ENCODE measurements around the gene PLA2G4B. TPM values are rescaled to one million over a fixed set of nuclear protein-coding genes. Genes with fewer than 3 reads are reported as not detected.

PLA2G4B gene
- total RNA-seq, 4 donors from 2014 or later, result 62.0 to 90.3 (median 86.5) TPM

DNA sequence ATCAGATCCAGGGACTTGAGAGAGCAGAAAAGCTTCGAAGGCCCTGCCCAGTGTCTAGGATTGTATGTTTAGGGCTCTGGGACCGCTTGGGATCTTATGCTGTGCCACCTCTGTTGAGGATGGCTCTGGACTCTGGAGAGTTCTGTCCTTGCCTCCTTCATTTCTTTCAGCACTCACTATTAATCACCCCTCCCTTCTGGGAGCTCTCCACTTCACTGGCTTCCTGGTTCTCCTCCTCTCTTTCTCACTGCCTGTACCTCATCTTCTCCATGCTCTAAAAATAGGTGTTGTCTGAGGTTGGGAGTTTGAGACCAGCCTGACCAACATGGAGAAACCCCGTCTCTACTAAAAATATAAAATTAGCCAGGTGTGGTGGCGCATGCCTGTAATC is 47.1 kb upstream of the PLA2G4B start:
- no peak for DNase-seq (ENCODE audit: low spot score in 2 of 2)
- intact Hi-C loops (cut with DNase I; ENCODE audit: low total_unique reads), result no loop called here
- WGBS, 2 donors, result 82 to 96% methylated on average over 4 of the region's 4 CpGs
- TF ChIP-seq, protein P1, sequence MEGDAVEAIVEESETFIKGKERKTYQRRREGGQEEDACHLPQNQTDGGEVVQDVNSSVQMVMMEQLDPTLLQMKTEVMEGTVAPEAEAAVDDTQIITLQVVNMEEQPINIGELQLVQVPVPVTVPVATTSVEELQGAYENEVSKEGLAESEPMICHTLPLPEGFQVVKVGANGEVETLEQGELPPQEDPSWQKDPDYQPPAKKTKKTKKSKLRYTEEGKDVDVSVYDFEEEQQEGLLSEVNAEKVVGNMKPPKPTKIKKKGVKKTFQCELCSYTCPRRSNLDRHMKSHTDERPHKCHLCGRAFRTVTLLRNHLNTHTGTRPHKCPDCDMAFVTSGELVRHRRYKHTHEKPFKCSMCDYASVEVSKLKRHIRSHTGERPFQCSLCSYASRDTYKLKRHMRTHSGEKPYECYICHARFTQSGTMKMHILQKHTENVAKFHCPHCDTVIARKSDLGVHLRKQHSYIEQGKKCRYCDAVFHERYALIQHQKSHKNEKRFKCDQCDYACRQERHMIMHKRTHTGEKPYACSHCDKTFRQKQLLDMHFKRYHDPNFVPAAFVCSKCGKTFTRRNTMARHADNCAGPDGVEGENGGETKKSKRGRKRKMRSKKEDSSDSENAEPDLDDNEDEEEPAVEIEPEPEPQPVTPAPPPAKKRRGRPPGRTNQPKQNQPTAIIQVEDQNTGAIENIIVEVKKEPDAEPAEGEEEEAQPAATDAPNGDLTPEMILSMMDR (IDR thresholded peaks at IDR 0.05), result no peak
- no peak for TF ChIP-seq POLR2A (IDR thresholded peaks at IDR 0.05)
- H3K4me3 ChIP-seq (ENCODE audit: low read depth, poor library complexity, severe bottlenecking), result no peak overlapping the region

DNA sequence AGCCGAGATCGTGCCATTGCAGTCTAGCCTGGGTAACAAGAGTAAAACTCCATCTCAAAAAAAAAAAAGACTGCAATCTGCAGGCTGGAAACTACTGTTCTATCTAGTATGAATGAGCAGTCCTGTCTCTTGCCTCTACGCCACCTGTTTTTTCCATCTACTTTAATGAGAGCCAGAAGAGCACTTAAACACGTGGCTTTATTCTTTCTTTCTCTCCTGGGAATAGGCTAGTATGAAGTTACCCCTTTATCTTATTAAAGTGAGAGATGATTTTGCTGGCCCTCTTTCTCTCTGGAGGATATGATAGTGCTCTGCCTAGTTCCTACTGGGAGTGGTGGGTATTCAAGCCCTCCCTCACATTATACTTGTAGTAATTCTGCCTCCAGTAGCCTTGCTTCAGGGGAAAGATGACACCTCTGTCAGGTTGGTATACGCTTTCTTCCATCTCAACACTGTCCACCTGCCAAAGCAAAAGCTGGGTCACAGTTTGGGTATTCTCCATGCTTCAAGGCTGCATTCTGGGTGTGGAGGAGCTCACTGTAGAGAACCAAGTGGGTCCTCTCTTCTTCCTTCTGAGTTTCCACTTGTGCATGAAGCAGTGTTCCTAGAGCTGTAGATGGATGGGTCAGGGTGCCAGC is 46.5 kb upstream of the PLA2G4B start:
- no peak overlapping the region for H3K4me3 ChIP-seq (ENCODE audit: low read depth, poor library complexity, severe bottlenecking)
- TF ChIP-seq POLR2A (IDR thresholded peaks at IDR 0.05), result no peak
- TF ChIP-seq, protein P1 (IDR thresholded peaks at IDR 0.05), result no peak
- intact Hi-C loops (cut with DNase I; ENCODE audit: low total_unique reads), result no loop called here
- no peak for DNase-seq (ENCODE audit: low spot score in 2 of 2)
- WGBS, 2 donors, result 70 to 71% methylated on average over 5 of the region's 5 CpGs

GRCh38 chr15:41794081-41794480 is 44.6 kb upstream of the PLA2G4B start:
- 39 to 49% methylated on average over 4 of the region's 4 CpGs for WGBS, 2 donors
- no peak for DNase-seq (ENCODE audit: low spot score in 2 of 2)
- TF ChIP-seq, protein P1 (IDR thresholded peaks at IDR 0.05), result no peak
- TF ChIP-seq POLR2A (IDR thresholded peaks at IDR 0.05), result no peak
- H3K4me3 ChIP-seq (ENCODE audit: low read depth, poor library complexity, severe bottlenecking), result no peak overlapping the region
- intact Hi-C loops (cut with DNase I; ENCODE audit: low total_unique reads), result no loop called here

- 22 to 27% methylated on average over 10 of the region's 10 CpGs for WGBS, 2 donors
- intact Hi-C loops (cut with DNase I; ENCODE audit: low total_unique reads), result no loop called here
- no peak for TF ChIP-seq POLR2A (IDR thresholded peaks at IDR 0.05)
- TF ChIP-seq, protein P1 (IDR thresholded peaks at IDR 0.05), result no peak
- peak in 1 of 2 donors; percentile 68 for DNase-seq (ENCODE audit: low spot score in 2 of 2)
- no peak overlapping the region for H3K4me3 ChIP-seq (ENCODE audit: low read depth, poor library complexity, severe bottlenecking)
Observed at GRCh38 chr15:41795996-41796856, 42.4 kb upstream of the PLA2G4B start.

DNA sequence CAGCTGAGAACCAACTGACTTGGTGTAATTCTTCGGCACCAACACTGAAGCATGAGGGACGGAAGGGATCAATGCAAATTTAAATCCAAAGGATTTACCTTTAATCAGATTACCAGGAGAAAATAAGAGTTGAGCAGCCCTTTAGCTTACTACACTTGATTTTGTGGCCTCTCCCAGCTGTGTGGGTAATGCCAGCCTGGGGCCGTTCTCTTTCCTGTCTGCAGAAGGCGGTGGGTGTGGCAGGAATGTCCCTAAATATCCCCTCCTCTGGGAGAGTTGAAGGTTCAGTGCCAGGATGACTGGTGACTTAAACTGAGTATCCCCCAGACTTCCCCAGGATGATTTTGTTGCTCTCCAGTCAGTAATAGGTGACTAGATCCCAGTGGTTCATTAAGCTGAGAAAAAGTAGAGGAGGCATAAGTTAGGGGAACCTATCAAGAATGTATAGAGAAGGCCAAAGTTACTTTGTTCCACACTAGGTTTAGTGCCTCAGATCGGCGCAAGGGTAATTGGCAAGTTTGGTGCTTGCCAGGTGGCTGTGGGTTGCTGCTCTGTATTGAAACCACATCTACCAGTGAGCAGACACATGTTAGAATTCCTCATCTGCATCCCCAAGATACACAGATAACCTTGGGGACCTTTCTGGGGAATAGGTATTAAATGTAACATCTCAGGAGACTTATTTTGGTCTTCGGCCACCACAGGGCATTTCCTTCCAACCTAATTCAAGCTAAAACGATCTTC is 41.3 kb upstream of the PLA2G4B start:
- WGBS, 2 donors, result 41 to 46% methylated on average over 8 of the region's 8 CpGs
- TF ChIP-seq POLR2A (IDR thresholded peaks at IDR 0.05), result no peak
- TF ChIP-seq, protein P1 (IDR thresholded peaks at IDR 0.05), result no peak
- H3K4me3 ChIP-seq (ENCODE audit: low read depth, poor library complexity, severe bottlenecking), result no peak overlapping the region
- no peak for DNase-seq (ENCODE audit: low spot score in 2 of 2)
- intact Hi-C loops (cut with DNase I; ENCODE audit: low total_unique reads), result no loop called here
